ENCODE results near the gene APOBR.

Gene APOBR

DNA sequence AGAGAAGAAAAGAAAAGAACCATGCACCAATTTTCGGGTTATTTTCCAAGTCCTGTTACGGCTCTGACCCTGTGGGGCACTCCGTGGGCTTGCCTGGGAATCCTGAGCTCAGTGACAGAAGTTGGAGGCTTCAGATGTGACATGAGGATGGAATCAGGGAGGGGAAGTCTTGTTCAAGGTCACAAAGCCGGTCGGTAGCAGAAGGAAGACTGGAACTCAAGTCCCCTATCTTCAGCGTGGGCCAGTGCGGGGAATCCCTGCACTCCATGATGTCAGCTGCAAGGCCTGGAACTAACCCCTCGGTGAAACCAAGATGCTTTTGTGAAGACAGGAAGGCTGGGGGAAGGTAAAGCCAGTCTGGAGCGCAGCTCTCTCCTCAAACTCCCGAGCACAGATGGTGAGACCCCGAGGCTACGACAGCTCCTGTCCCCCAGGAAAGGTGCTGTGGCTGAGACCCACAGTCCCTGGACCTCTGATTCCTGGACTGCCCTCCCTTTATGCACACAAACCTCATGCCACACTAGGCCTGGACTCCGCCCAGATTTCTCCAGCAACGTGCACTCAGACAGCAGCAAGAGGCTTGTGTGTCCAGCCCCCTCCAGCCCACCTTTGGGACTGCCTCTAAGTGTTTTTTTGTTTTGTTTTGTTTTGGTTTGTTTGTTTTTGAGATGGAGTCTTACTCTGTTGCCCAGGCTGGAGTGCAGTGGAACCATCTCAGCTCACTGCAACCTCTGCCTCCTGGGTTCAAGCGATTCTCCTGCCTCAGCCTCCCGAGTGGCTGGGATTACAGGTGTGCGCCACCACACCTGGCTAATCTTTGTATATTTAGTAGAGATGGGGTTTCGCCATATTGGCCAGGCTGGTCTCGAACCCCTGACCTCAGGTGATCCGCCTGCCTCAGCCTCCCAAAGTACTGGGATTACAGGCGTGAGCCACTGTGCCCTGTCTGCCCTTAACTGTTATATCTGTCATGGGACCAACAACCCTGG is 17.7 kb downstream of the APOBR start:
- no peak for DNase-seq (ENCODE audit: low read depth)
- H3K4me3 ChIP-seq (ENCODE audit: low read depth, low read length) = no peak overlapping the region
- TF ChIP-seq, protein P1, sequence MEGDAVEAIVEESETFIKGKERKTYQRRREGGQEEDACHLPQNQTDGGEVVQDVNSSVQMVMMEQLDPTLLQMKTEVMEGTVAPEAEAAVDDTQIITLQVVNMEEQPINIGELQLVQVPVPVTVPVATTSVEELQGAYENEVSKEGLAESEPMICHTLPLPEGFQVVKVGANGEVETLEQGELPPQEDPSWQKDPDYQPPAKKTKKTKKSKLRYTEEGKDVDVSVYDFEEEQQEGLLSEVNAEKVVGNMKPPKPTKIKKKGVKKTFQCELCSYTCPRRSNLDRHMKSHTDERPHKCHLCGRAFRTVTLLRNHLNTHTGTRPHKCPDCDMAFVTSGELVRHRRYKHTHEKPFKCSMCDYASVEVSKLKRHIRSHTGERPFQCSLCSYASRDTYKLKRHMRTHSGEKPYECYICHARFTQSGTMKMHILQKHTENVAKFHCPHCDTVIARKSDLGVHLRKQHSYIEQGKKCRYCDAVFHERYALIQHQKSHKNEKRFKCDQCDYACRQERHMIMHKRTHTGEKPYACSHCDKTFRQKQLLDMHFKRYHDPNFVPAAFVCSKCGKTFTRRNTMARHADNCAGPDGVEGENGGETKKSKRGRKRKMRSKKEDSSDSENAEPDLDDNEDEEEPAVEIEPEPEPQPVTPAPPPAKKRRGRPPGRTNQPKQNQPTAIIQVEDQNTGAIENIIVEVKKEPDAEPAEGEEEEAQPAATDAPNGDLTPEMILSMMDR (conservative IDR thresholded peaks at IDR 0.05; ENCODE audit: low read depth, low read length) = no peak

DNA sequence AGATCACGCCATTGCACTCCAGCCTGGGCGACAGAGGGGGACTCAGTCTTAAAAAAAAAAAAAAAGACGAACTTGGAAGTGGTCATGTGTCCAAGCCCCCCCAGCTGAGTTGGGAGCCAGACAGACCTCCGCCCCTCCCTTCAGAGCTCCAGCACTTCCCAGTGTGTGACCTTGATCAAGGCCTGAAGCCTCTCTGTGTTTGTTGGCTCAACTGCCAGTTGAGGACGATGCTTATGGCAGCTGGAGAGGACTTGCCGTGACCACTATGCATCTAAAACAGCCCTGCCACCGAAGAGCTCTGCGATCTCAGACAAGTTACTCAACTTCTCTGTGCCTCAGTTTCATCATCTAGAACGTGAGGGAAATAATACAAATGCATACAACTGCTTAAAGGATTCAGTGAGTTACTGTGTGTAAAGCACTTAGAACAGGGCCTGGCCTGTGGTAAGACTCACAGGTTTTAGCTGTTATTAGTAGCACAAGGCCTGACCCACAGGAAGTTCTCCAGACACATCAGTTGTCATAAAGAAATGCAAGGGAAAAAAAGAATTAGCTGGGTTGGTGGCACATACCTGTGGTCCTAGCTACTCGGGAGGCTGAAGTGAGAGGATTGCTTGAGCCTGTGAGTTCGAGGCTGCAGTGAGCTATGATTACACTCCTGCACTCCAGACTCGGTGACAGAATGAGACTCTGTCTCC is 19.2 kb downstream of the APOBR start:
- peak; percentile 23 for DNase-seq (ENCODE audit: low read depth)
- no peak overlapping the region for H3K4me3 ChIP-seq (ENCODE audit: low read depth, low read length)
- TF ChIP-seq, protein P1 (conservative IDR thresholded peaks at IDR 0.05; ENCODE audit: low read depth, low read length) = no peak

DNA sequence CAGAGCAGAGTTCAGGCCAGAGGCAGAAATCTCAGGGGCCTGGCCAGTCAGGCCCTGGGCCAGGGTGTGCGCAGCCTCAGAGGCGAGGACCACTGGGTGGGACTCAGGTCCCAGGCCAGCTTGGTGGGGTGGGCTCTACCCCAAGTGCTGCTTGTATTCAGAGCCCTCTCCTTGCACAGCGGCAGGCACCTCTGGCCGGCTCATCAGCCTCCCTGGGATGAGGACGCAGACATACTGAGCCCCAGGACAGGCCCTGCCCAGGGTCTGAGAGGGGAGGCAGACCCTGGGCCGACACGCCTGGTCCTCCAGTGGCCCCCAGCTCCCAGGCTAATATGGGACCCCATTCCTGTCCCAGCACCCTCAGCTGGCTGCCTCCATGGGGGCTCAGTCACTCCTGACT is 19.8 kb downstream of the APOBR start:
- no peak overlapping the region for H3K4me3 ChIP-seq (ENCODE audit: low read depth, low read length)
- TF ChIP-seq, protein P1 (conservative IDR thresholded peaks at IDR 0.05; ENCODE audit: low read depth, low read length) = no peak
- no peak for DNase-seq (ENCODE audit: low read depth)

GRCh38 chr16:28520672-28521071 is 26.2 kb downstream of the APOBR start:
- DNase-seq (ENCODE audit: low read depth) = no peak
- TF ChIP-seq, protein P1 (conservative IDR thresholded peaks at IDR 0.05; ENCODE audit: low read depth, low read length) = no peak
- no peak overlapping the region for H3K4me3 ChIP-seq (ENCODE audit: low read depth, low read length)

DNA sequence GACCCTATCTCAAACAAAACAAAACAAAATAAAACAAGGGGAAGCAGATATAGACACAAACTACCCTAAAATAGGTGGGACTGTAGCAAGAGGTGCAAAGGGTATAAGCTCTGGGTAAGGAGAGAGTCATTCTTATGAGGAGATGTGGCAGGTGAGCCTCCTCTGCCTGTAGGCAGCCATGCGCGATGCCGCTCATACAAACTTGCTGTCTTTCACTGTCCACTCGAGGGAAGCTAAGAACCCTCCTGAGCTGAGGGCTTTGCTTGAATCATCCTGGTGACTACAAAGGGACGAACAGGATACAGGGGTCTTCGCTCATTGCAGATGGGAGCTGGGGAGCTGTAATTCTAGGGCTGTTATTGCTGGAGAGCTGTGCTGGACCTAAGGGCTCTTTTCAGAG is 27.0 kb downstream of the APOBR start:
- TF ChIP-seq, protein P1 (conservative IDR thresholded peaks at IDR 0.05; ENCODE audit: low read depth, low read length) = no peak
- DNase-seq (ENCODE audit: low read depth) = no peak
- H3K4me3 ChIP-seq (ENCODE audit: low read depth, low read length) = no peak overlapping the region

- TF ChIP-seq, protein P1 (conservative IDR thresholded peaks at IDR 0.05; ENCODE audit: low read depth, low read length) = no peak
- no peak for DNase-seq (ENCODE audit: low read depth)
- H3K4me3 ChIP-seq (ENCODE audit: low read depth, low read length) = no peak overlapping the region
These were observed 28.3 kb downstream of the APOBR start for GRCh38 chr16:28522792-28523191.
